Thymus (tissue), 11 donors: ENCODE results near the gene LRRC43. TPM values are rescaled to one million over a fixed set of nuclear protein-coding genes. Genes with fewer than 3 reads are reported as not detected.

ENCODE experiments used
- DNase-seq, 9 donors: peaks; one replicate each; pipeline ENCODE4 v3.0.0-alpha.2; 2013; ENCODE audit warnings: low spot score in 9 of 9, low read depth in 6 of 9, missing footprints in 1 of 9
- H3K27ac ChIP-seq, 2 donors: one replicate each; pipeline ENCODE4 v1.5.1; 2013; ENCODE audit warnings: control low read depth in 1 of 2, low read depth in 1 of 2, low read length in 1 of 2, mild to moderate bottlenecking in 1 of 2, moderate library complexity in 1 of 2
- H3K27me3 ChIP-seq, 2 donors: one replicate each; pipeline ENCODE4 v1.5.1; 2013; ENCODE audit warnings: low read length in 1 of 2; ENCODE audit not compliant: control insufficient read depth in 2 of 2, insufficient read depth in 1 of 2
- H3K36me3 ChIP-seq, 2 donors: one replicate each; pipeline ENCODE4 v1.5.1; 2013; ENCODE audit warnings: low read length in 1 of 2, mild to moderate bottlenecking in 1 of 2, moderate library complexity in 1 of 2; ENCODE audit not compliant: control insufficient read depth in 2 of 2, insufficient read depth in 2 of 2
- H3K4me1 ChIP-seq, 2 donors: one replicate each; pipeline ENCODE4 v1.5.1; 2013; ENCODE audit warnings: low read length in 2 of 2; ENCODE audit not compliant: control insufficient read depth in 2 of 2, insufficient read depth in 2 of 2
- H3K4me3 ChIP-seq, 2 donors: one replicate each; pipeline ENCODE4 v1.5.1; 2013; ENCODE audit warnings: low read length in 2 of 2, control low read depth in 1 of 2, mild to moderate bottlenecking in 1 of 2
- H3K9me3 ChIP-seq, 2 donors: one replicate each; pipeline ENCODE4 v1.5.1; 2013; ENCODE audit warnings: low read length in 1 of 2, mild to moderate bottlenecking in 1 of 2; ENCODE audit not compliant: control insufficient read depth in 2 of 2, insufficient read depth in 1 of 2
- WGBS: extraction: QIAGEN DNeasy Blood & Tissue Kit; methylation state at CpG from one replicate; pipeline ENCODE4 v1.1.7; 2013; 5-methylcytosine and 5-hydroxymethylcytosine counted together
- polyA plus RNA-seq: library from polyadenylated mRNA; stranded (reverse); fragments of 200-250 nt; gene quantifications from one replicate; pipeline ENCODE4 v1.2.3, GENCODE V29; 2013
- total RNA-seq: library from RNA; stranded (reverse); fragments of 120-200 nt; gene quantifications from one replicate; pipeline ENCODE4 v1.2.4, GENCODE V29; 2013
- donor health status: healthy.

Gene LRRC43
- total and polyA plus RNA-seq, 2 donors = 0.28 to 0.32 TPM

DNA sequence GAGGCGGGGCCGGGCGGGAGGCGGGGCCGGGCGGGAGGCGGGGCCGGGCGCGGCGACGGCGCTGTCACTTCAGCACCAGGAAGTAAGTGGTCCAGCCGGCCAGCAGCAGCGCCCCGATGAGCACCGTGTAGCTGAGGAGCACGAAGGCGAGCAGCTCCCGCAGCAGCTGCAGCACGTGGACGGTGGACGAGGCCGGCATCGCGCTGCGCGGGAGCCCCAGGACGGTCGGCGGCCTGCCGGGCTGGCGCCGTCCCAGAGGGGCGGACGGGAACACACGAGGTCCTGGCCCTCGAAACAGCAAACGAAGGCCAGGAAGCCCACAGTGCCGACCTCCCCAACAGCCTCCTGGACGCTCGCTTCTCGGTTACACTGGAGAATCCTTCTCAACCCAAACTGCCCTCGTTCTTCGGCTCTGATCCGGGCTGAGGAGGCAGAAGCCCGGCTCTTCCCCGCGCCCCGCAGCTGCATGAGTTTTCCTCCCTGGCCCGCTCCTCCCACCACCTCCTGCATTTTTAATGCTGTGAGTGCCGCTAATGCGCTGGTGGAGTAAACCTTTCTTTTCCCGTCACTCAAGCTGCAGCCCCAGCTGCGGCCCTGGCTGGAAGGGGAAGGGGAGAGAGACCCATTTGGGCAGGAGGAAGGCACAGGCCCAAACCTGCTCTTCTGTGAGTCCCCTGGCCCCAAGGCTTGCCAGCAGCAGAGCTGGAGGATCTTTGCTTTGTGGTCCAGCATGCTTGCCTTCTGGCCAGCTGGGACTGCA is 43.6 kb downstream of the LRRC43 start:
- H3K36me3 ChIP-seq = peaks cover 21 to 40% of the 10 kb centered on the region in 2 donors
- H3K9me3 ChIP-seq = peaks cover 0 to 7% of the 10 kb centered on the region in 2 donors
- 9% methylated on average over 55 of the region's 55 CpGs for WGBS
- peaks cover 25 to 35% of the 10 kb centered on the region in 2 donors for H3K4me1 ChIP-seq
- DNase-seq = peak in 1 of 9 donors; percentile 11
- peak overlapping the region; percentile 19 to 76 for H3K4me3 ChIP-seq
- no peak overlapping the region for H3K27ac ChIP-seq
- H3K27me3 ChIP-seq = no peaks in the 10 kb centered on the region

DNA sequence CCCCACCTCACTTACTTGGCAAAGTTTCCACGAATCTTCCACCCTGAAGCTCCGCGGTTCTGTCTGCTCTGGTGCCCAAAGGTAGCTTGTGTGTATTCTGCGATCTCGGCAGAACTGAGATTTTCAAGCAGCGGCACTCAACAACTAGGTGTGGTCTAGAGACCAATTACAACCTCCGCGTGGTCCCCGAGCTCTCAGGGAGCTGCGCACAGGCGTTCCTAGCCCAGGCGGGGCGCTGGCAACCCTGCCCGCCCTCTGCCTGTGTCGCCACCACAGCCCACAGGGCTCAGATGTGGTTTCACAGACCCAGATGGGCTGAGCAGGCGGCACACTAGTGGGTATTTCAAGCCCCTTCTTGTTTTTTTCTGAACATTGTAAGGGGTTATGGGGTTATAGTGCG is 44.4 kb downstream of the LRRC43 start:
- DNase-seq = peak in 5 of 9 donors; percentile 39 to 82 (median 59)
- WGBS = 23% methylated on average over 17 of the region's 17 CpGs
- peaks cover 0 to 7% of the 10 kb centered on the region in 2 donors for H3K9me3 ChIP-seq
- peak overlapping the region in 1 of 2 donors; percentile 26 for H3K4me3 ChIP-seq
- peaks cover 24 to 37% of the 10 kb centered on the region in 2 donors for H3K36me3 ChIP-seq
- no peak overlapping the region for H3K27ac ChIP-seq
- H3K4me1 ChIP-seq = peaks cover 25 to 35% of the 10 kb centered on the region in 2 donors
- H3K27me3 ChIP-seq = no peaks in the 10 kb centered on the region

DNA sequence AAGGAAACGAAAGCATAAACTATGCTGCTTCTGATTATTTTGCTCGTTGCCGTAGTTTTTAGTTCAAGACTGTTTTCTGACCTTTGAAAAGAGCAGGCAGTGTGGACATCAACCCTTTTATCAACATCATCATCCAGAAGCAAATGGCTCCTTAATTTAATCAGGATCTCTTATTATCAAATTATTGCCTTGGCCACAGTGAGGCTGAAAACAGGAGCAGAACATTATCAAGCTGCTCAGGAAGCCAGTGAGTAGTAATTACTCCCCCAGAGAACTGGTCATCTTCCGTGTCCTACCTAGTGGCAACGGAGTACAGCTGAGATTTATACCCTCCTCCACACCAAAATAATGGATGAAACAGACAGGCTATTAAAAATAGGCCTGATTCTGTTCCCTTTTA is 45.2 kb downstream of the LRRC43 start:
- H3K36me3 ChIP-seq = peaks cover 19 to 37% of the 10 kb centered on the region in 2 donors
- no peak overlapping the region for H3K27ac ChIP-seq
- H3K4me3 ChIP-seq = no peak overlapping the region

DNA sequence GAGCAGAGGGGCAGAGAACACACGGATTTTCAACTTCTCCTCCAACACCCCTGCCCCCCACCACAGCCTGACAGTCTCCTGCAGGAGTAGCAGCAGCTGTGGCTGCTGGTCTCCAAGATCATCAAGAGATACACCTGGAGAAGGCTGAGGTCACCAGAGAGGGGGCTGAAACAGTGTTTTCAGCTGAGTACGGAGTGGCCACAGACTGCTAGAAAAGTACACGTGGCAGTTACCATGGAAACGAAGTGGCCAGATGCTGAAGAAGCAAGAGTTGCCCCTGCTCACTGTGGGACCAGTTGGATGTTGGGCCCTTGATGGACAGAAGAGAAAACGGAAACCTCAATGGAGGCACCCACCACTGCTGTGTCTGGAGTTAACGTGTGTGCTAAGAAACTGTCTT is 47.9 kb downstream of the LRRC43 start:
- Histone ChIP-seq H3K4me1 (peaks cover 21% of the 10 kb centered on the region in 2 donors), H3K27me3 (no peaks in the 10 kb centered on the region), H3K27ac (no peak overlapping the region), H3K4me3 (no peak overlapping the region), H3K36me3 (peaks cover 40 to 52% of the 10 kb centered on the region in 2 donors), H3K9me3 (peaks cover 0 to 2% of the 10 kb centered on the region in 2 donors)
- 95% methylated on average over 6 of the region's 6 CpGs for WGBS
- no peak for DNase-seq

More for the DNA sequence above, 45.2 kb downstream of the LRRC43 start:
- 82% methylated on average over 5 of the region's 5 CpGs for WGBS
- Histone ChIP-seq H3K4me1 (peaks cover 25 to 35% of the 10 kb centered on the region in 2 donors), H3K9me3 (peaks cover 0 to 7% of the 10 kb centered on the region in 2 donors), H3K27me3 (no peaks in the 10 kb centered on the region)
- no peak for DNase-seq

DNA sequence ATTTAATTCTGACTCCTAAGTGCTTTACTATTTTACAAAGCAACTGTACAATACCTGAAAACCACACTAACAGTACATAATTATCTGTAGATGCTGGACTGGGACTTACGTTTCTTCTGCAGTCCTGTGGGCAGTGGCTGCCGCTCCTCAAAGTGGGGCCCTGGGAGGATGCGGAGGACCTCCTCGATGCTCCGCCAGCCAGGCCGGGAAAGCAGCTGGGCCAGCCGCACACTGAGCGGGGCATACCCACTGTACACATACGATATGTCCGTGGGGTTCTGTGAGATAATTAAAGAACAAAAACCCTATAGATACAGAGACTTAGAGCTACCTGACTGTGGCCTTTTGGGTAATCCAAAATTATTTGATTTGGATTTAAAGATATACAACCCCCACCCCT is 49.8 kb downstream of the LRRC43 start:
- no peak for DNase-seq
- no peak overlapping the region for H3K27ac ChIP-seq
- H3K36me3 ChIP-seq = peaks cover 46 to 56% of the 10 kb centered on the region in 2 donors
- H3K27me3 ChIP-seq = no peaks in the 10 kb centered on the region
- no peaks in the 10 kb centered on the region for H3K9me3 ChIP-seq
- peaks cover 7 to 8% of the 10 kb centered on the region in 2 donors for H3K4me1 ChIP-seq
- 99% methylated on average over 10 of the region's 10 CpGs for WGBS
- no peak overlapping the region for H3K4me3 ChIP-seq

DNA sequence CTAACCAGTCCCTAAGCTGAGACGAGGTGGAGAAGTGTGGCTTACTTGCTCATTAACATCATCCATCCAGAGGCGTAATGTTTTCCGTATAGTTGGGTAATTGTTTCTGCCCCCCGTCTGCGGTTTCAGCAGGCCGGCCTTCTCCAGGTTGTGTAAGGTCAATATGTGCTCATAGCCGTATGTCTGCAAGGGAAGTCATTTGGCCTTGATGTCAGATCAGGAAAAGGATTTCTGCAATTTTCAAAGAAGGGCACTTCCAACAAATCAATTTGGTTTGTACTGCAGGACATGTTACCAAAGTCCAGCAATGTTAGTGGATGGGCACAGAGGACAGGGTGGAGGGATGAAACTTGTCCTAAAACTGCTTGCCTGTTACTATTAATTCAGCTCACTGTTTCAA is 52.8 kb downstream of the LRRC43 start:
- over 99% methylated on average over 7 of the region's 7 CpGs for WGBS

DNA sequence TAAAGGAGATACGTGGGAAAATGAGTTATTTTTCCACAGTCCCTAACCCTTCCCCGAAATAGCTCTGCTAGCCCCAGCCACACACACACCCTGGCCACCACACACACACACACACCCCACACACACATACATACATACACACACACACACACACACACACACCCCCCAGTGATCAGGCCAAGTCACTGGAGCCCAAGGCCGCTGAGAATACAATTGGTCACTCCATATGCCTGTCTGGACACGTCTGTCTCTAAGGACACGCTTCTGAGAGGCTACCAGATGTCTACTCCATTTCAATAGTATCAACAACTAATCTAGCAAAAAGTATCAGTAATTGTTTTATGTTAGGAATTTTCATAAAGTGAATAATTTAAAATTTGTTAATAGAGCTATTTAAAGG is 55.9 kb downstream of the LRRC43 start:
- H3K27me3 ChIP-seq = no peaks in the 10 kb centered on the region
- 96% methylated on average over 5 of the region's 5 CpGs for WGBS
- H3K36me3 ChIP-seq = peaks cover 42 to 49% of the 10 kb centered on the region in 2 donors
- H3K9me3 ChIP-seq = no peaks in the 10 kb centered on the region
- no peak overlapping the region for H3K27ac ChIP-seq
- no peak for DNase-seq
- peaks cover 0 to 8% of the 10 kb centered on the region in 2 donors for H3K4me1 ChIP-seq
- no peak overlapping the region for H3K4me3 ChIP-seq

More for the DNA sequence above, 52.8 kb downstream of the LRRC43 start:
- H3K4me1 ChIP-seq = no peaks in the 10 kb centered on the region
- no peak overlapping the region for H3K27ac ChIP-seq
- no peak overlapping the region for H3K4me3 ChIP-seq
- no peaks in the 10 kb centered on the region for H3K9me3 ChIP-seq
- DNase-seq = no peak
- H3K27me3 ChIP-seq = no peaks in the 10 kb centered on the region
- peaks cover 55% of the 10 kb centered on the region in 2 donors for H3K36me3 ChIP-seq

DNA sequence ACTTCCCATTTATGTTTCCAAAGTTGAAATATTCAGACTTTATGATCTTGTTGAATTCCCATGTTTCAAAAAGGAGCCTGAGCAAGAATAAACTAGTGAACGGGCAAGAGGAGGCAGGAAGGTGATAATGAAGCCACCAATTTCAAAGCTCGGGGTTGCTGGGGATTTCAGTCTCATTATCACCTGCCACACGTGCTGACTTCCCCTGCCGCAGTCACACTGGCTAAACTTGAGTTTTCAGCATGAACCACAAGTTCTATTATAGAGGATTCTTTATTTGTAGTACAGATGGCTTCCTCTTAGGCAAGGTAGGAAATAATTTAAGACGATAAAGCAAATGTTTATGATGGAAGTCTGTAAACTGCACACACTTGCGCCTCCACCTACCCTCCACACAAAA is 61.0 kb downstream of the LRRC43 start:
- peaks cover 26 to 30% of the 10 kb centered on the region in 2 donors for H3K36me3 ChIP-seq
- WGBS = 95% methylated on average over 6 of the region's 6 CpGs
- peak in 1 of 9 donors; percentile 16 for DNase-seq

DNA sequence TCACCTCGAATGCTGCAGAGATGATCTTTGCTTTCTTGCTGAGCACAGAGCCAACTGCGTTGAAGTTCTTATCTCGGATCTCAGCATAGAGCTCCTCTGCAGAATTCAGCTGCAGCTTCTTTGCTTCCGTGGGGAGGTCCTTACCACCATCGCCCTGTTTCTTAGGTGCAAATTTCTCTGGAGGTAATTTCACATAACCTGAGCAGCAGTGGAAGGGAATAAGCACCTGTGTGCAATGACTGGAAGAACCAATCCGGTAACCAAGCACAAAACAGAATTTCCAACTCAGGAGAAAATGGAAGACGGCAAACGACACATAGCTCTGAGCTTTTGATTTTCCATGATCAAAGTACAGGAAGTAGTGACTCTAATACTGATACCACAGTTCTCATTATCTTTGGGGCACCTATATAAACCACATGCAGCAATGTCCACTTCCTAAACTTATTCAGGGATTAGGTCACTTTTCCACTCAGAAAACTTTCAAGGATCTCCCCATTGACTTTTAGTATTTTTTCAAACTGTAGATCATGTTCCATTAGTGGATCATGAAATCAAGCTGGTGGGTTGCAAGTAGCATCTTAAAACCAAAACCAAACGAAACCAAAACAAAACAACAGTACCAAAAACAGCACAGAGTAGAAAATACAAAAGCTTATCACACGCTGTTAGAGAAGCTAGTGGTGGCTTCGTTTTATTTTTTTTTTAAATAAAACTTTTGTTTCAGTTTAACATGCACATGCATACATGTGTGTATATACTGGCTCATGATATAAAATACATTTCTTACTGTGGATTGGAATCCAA is 61.8 kb downstream of the LRRC43 start:
- Histone ChIP-seq H3K27me3 (no peaks in the 10 kb centered on the region), H3K4me3 (no peak overlapping the region), H3K36me3 (peaks cover 30 to 36% of the 10 kb centered on the region in 2 donors), H3K27ac (peak overlapping the region; percentile 25 to 75), H3K4me1 (peaks cover 0 to 16% of the 10 kb centered on the region in 2 donors), H3K9me3 (no peaks in the 10 kb centered on the region)
- peak in 2 of 9 donors; percentile 33 to 60 for DNase-seq
- 90% methylated on average over 11 of the region's 11 CpGs for WGBS

More for the DNA sequence above, 61.0 kb downstream of the LRRC43 start:
- H3K4me3 ChIP-seq = no peak overlapping the region
- peak overlapping the region; percentile 25 to 75 for H3K27ac ChIP-seq
- peaks cover 0 to 16% of the 10 kb centered on the region in 2 donors for H3K4me1 ChIP-seq
- no peaks in the 10 kb centered on the region for H3K9me3 ChIP-seq
- H3K27me3 ChIP-seq = no peaks in the 10 kb centered on the region
